GM10266 (cell line): ENCODE measurements around the gene C10orf67.

Experiments used
- DNase-seq: peaks from one replicate; pipeline ENCODE4 v3.0.0; 2012; ENCODE audit errors: extremely low spot score
- CTCF ChIP-seq: IDR thresholded peaks from 2 replicates; pipeline ENCODE4 v1.5.1; 2012; ENCODE audit warnings: mild to moderate bottlenecking, low read depth; ENCODE audit not compliant: control insufficient read depth, insufficient read depth; ENCODE audit errors: missing control alignments

Gene C10orf67

GRCh38 chr10:23294638-23295247, 49.9 kb downstream of the C10orf67 start:
- DNase-seq = no peak
- TF ChIP-seq CTCF = no peak

- DNase-seq = no peak
- TF ChIP-seq CTCF = no peak
Observed at GRCh38 chr10:23293973-23294590, 50.5 kb downstream of the C10orf67 start.

GRCh38 chr10:23293145-23293724, 51.4 kb downstream of the C10orf67 start:
- peak; percentile 32 for DNase-seq
- TF ChIP-seq CTCF = peak; percentile 64

- TF ChIP-seq CTCF = no peak
- no peak for DNase-seq
Observed at GRCh38 chr10:23291551-23292334, 52.9 kb downstream of the C10orf67 start.

GRCh38 chr10:23284674-23285335, 59.8 kb downstream of the C10orf67 start:
- no peak for DNase-seq
- TF ChIP-seq CTCF = no peak

- no peak for DNase-seq
Observed at GRCh38 chr10:23284155-23284554, 60.4 kb downstream of the C10orf67 start.

More at GRCh38 chr10:23284155-23284554, 60.4 kb downstream of the C10orf67 start:
- no peak for TF ChIP-seq CTCF
